Measurements from ENCODE around the gene MRGPRD.
"Not testable (repeated sequence)": the region's sequence is repeated elsewhere in the genome, so short reads cannot be mapped to it uniquely, and the experiment has no call there.

The MRGPRD gene

GRCh38 chr11:69001243-69002081 lies 20.7 kb upstream of the MRGPRD start:
- DNase-seq: no peak
- H3K27ac ChIP-seq (ENCODE audit: low read depth, low read length): no peak overlapping the region
- H3K27me3 ChIP-seq (ENCODE audit: insufficient read depth, low read length, poor library complexity): no peaks in the 10 kb centered on the region
- no CpG with 5 or more reads among the region's 23 CpGs for WGBS (ENCODE audit: extremely low coverage, insufficient coverage, low lambda C conversion rate)
- no peak overlapping the region for H2BK120ac ChIP-seq (ENCODE audit: low read depth, low read length)
- H3K79me1 ChIP-seq (ENCODE audit: low read length): no peaks in the 10 kb centered on the region
- no peak overlapping the region for H3K23ac ChIP-seq (ENCODE audit: low read length)
- H3K4me2 ChIP-seq (ENCODE audit: low read length): no peak overlapping the region
- no peaks in the 10 kb centered on the region for H3K36me3 ChIP-seq (ENCODE audit: control insufficient read depth, insufficient read depth, low read length)
- no peak overlapping the region for H2BK5ac ChIP-seq (ENCODE audit: low read length)
- H2BK15ac ChIP-seq (replicated peaks; ENCODE audit: low read depth): no peak overlapping the region
- H3K9ac ChIP-seq (ENCODE audit: low read length): no peak overlapping the region
- H3K79me2 ChIP-seq (ENCODE audit: control insufficient read depth, insufficient read depth, low read length): no peaks in the 10 kb centered on the region
- H3K4me3 ChIP-seq (ENCODE audit: low read length): no peak overlapping the region
- H3K4me1 ChIP-seq (ENCODE audit: control insufficient read depth, low read depth, low read length): no peaks in the 10 kb centered on the region
- H3K56ac ChIP-seq (ENCODE audit: low read length): no peak overlapping the region
- no peak overlapping the region for H4K8ac ChIP-seq (ENCODE audit: low read depth, low read length)
- no peak overlapping the region for H3K18ac ChIP-seq (ENCODE audit: low read length)
- H4K5ac ChIP-seq (ENCODE audit: low read length): no peak overlapping the region
- H3K4ac ChIP-seq (ENCODE audit: low read depth, low read length): no peak overlapping the region
- no peak overlapping the region for H2AK5ac ChIP-seq (ENCODE audit: low read length)

- Histone ChIP-seq H3K23ac (ENCODE audit: low read length) (no peak overlapping the region), H3K36me3 (ENCODE audit: control insufficient read depth, insufficient read depth, low read length) (no peaks in the 10 kb centered on the region), H3K79me1 (ENCODE audit: low read length) (no peaks in the 10 kb centered on the region), H2BK120ac (ENCODE audit: low read depth, low read length) (no peak overlapping the region), H3K9ac (ENCODE audit: low read length) (no peak overlapping the region), H3K27me3 (ENCODE audit: insufficient read depth, low read length, poor library complexity) (no peaks in the 10 kb centered on the region), H4K5ac (ENCODE audit: low read length) (no peak overlapping the region), H3K4me3 (ENCODE audit: low read length) (no peak overlapping the region), H3K4me1 (ENCODE audit: control insufficient read depth, low read depth, low read length) (no peaks in the 10 kb centered on the region), H3K56ac (ENCODE audit: low read length) (no peak overlapping the region), H3K27ac (ENCODE audit: low read depth, low read length) (no peak overlapping the region), H3K79me2 (ENCODE audit: control insufficient read depth, insufficient read depth, low read length) (no peaks in the 10 kb centered on the region), H3K4ac (ENCODE audit: low read depth, low read length) (no peak overlapping the region), H4K8ac (ENCODE audit: low read depth, low read length) (no peak overlapping the region), H3K18ac (ENCODE audit: low read length) (no peak overlapping the region), H2BK5ac (ENCODE audit: low read length) (no peak overlapping the region), H3K4me2 (ENCODE audit: low read length) (no peak overlapping the region), H2BK15ac (replicated peaks; ENCODE audit: low read depth) (no peak overlapping the region), H2AK5ac (ENCODE audit: low read length) (no peak overlapping the region)
- DNase-seq: no peak
- WGBS (ENCODE audit: extremely low coverage, insufficient coverage, low lambda C conversion rate): no CpG with 5 or more reads among the region's 8 CpGs
These were observed 20.1 kb upstream of the MRGPRD start for GRCh38 chr11:69000831-69001242.

GRCh38 chr11:69000391-69000790 lies 19.6 kb upstream of the MRGPRD start:
- H3K27ac ChIP-seq (ENCODE audit: low read depth, low read length): no peak overlapping the region
- H2BK15ac ChIP-seq (replicated peaks; ENCODE audit: low read depth): no peak overlapping the region
- H3K4me3 ChIP-seq (ENCODE audit: low read length): no peak overlapping the region
- H4K5ac ChIP-seq (ENCODE audit: low read length): no peak overlapping the region
- H3K79me2 ChIP-seq (ENCODE audit: control insufficient read depth, insufficient read depth, low read length): no peaks in the 10 kb centered on the region
- WGBS (ENCODE audit: extremely low coverage, insufficient coverage, low lambda C conversion rate): no CpG with 5 or more reads among the region's 5 CpGs
- H2AK5ac ChIP-seq (ENCODE audit: low read length): no peak overlapping the region
- no peak overlapping the region for H3K4ac ChIP-seq (ENCODE audit: low read depth, low read length)
- no peak overlapping the region for H3K4me2 ChIP-seq (ENCODE audit: low read length)
- no peaks in the 10 kb centered on the region for H3K4me1 ChIP-seq (ENCODE audit: control insufficient read depth, low read depth, low read length)
- H3K56ac ChIP-seq (ENCODE audit: low read length): no peak overlapping the region
- H2BK120ac ChIP-seq (ENCODE audit: low read depth, low read length): no peak overlapping the region
- no peak overlapping the region for H2BK5ac ChIP-seq (ENCODE audit: low read length)
- DNase-seq: no peak
- H3K9ac ChIP-seq (ENCODE audit: low read length): no peak overlapping the region
- H4K8ac ChIP-seq (ENCODE audit: low read depth, low read length): no peak overlapping the region
- no peak overlapping the region for H3K18ac ChIP-seq (ENCODE audit: low read length)
- H3K36me3 ChIP-seq (ENCODE audit: control insufficient read depth, insufficient read depth, low read length): no peaks in the 10 kb centered on the region
- H3K23ac ChIP-seq (ENCODE audit: low read length): no peak overlapping the region
- no peaks in the 10 kb centered on the region for H3K79me1 ChIP-seq (ENCODE audit: low read length)
- no peaks in the 10 kb centered on the region for H3K27me3 ChIP-seq (ENCODE audit: insufficient read depth, low read length, poor library complexity)

GRCh38 chr11:68999748-69000355 lies 19.1 kb upstream of the MRGPRD start:
- H3K4me3 ChIP-seq (ENCODE audit: low read length); H3K4me2 ChIP-seq (ENCODE audit: low read length); H3K79me2 ChIP-seq (ENCODE audit: control insufficient read depth, insufficient read depth, low read length); H4K5ac ChIP-seq (ENCODE audit: low read length); H4K8ac ChIP-seq (ENCODE audit: low read depth, low read length); H3K23ac ChIP-seq (ENCODE audit: low read length); H3K9ac ChIP-seq (ENCODE audit: low read length); H3K36me3 ChIP-seq (ENCODE audit: control insufficient read depth, insufficient read depth, low read length); H3K79me1 ChIP-seq (ENCODE audit: low read length); H3K27ac ChIP-seq (ENCODE audit: low read depth, low read length); H3K27me3 ChIP-seq (ENCODE audit: insufficient read depth, low read length, poor library complexity); H3K4ac ChIP-seq (ENCODE audit: low read depth, low read length); DNase-seq; H3K56ac ChIP-seq (ENCODE audit: low read length); H3K4me1 ChIP-seq (ENCODE audit: control insufficient read depth, low read depth, low read length); H2AK5ac ChIP-seq (ENCODE audit: low read length); H2BK120ac ChIP-seq (ENCODE audit: low read depth, low read length); H2BK15ac ChIP-seq (replicated peaks; ENCODE audit: low read depth); H2BK5ac ChIP-seq (ENCODE audit: low read length); H3K18ac ChIP-seq (ENCODE audit: low read length): not testable (repeated sequence)
- WGBS (ENCODE audit: extremely low coverage, insufficient coverage, low lambda C conversion rate): no CpG with 5 or more reads among the region's 12 CpGs

- H3K36me3 ChIP-seq (ENCODE audit: control insufficient read depth, insufficient read depth, low read length): no peaks in the 10 kb centered on the region
- H3K4ac ChIP-seq (ENCODE audit: low read depth, low read length): no peak overlapping the region
- H3K27ac ChIP-seq (ENCODE audit: low read depth, low read length): no peak overlapping the region
- H4K8ac ChIP-seq (ENCODE audit: low read depth, low read length): no peak overlapping the region
- H3K79me1 ChIP-seq (ENCODE audit: low read length): no peaks in the 10 kb centered on the region
- no peak overlapping the region for H3K9ac ChIP-seq (ENCODE audit: low read length)
- H4K5ac ChIP-seq (ENCODE audit: low read length): no peak overlapping the region
- H3K18ac ChIP-seq (ENCODE audit: low read length): no peak overlapping the region
- H2AK5ac ChIP-seq (ENCODE audit: low read length): no peak overlapping the region
- no peak for DNase-seq
- no peaks in the 10 kb centered on the region for H3K4me1 ChIP-seq (ENCODE audit: control insufficient read depth, low read depth, low read length)
- no peak overlapping the region for H3K4me2 ChIP-seq (ENCODE audit: low read length)
- no CpG with 5 or more reads among the region's 8 CpGs for WGBS (ENCODE audit: extremely low coverage, insufficient coverage, low lambda C conversion rate)
- no peak overlapping the region for H2BK5ac ChIP-seq (ENCODE audit: low read length)
- H3K27me3 ChIP-seq (ENCODE audit: insufficient read depth, low read length, poor library complexity): no peaks in the 10 kb centered on the region
- H2BK15ac ChIP-seq (replicated peaks; ENCODE audit: low read depth): no peak overlapping the region
- H3K23ac ChIP-seq (ENCODE audit: low read length): no peak overlapping the region
- no peaks in the 10 kb centered on the region for H3K79me2 ChIP-seq (ENCODE audit: control insufficient read depth, insufficient read depth, low read length)
- no peak overlapping the region for H3K4me3 ChIP-seq (ENCODE audit: low read length)
- H2BK120ac ChIP-seq (ENCODE audit: low read depth, low read length): no peak overlapping the region
- no peak overlapping the region for H3K56ac ChIP-seq (ENCODE audit: low read length)
These were observed 18.4 kb upstream of the MRGPRD start for GRCh38 chr11:68999093-68999747.

All from mesendoderm (in vitro differentiated cells).